Effector CD8-positive, alpha-beta T cell (primary cell): ENCODE results near the gene PIERCE2.
A peak's percentile ranks its signal among the peaks of the same experiment; 100 is the strongest.
"Not testable (repeated sequence)": the region's sequence is repeated elsewhere in the genome, so short reads cannot be mapped to it uniquely, and the experiment has no call there.

Source experiments
- DNase-seq: peaks from one replicate; lab custom pipeline; 2025; lab: John Stamatoyannopoulos, UW
- total RNA-seq, 4 experiments: gene quantifications; one replicate each; lab custom pipeline; 2026; lab: John Stamatoyannopoulos, UW

Gene PIERCE2
- total RNA-seq: 0 to 0.68 (median 0) reads per million in 4 experiments

- DNase-seq: peak; percentile 72
Observed at GRCh38 chr15:55408012-55408928, at the start of gene PIERCE2, which contains the start of gene CCPG1. PIERCE2 (plus strand) TSS chr15:55408495; CDS start chr15:55408769, 274 bp downstream. CCPG1 (minus strand) TSS chr15:55408359; CDS start chr15:55389424, 18,935 bp downstream.

GRCh38 chr15:55360256-55360655 lies 48.0 kb upstream of the PIERCE2 start:
- no peak for DNase-seq

GRCh38 chr15:55361048-55361447 lies 47.2 kb upstream of the PIERCE2 start:
- no peak for DNase-seq

- no peak for DNase-seq
Observed at GRCh38 chr15:55362641-55363040, 45.7 kb upstream of the PIERCE2 start.

DNA sequence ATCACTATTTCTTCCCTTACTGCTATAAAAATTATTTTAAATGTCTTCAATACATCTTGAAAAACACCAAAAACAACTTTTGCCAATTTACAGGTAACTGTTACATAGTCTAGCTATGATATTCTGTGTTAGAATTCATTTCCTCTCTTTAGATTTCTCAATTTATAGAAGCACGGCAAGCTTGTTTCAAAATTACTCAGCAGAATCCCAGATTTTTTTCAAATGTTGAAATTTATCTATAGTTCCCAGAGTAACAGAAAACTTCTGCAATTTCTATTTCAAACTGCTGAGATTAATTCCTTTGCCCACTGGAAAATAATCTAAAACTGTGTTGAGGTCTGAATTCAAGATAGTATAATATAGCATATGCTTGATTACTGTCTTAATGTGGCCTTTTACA lies 41.3 kb upstream of the PIERCE2 start:
- DNase-seq: no peak

DNA sequence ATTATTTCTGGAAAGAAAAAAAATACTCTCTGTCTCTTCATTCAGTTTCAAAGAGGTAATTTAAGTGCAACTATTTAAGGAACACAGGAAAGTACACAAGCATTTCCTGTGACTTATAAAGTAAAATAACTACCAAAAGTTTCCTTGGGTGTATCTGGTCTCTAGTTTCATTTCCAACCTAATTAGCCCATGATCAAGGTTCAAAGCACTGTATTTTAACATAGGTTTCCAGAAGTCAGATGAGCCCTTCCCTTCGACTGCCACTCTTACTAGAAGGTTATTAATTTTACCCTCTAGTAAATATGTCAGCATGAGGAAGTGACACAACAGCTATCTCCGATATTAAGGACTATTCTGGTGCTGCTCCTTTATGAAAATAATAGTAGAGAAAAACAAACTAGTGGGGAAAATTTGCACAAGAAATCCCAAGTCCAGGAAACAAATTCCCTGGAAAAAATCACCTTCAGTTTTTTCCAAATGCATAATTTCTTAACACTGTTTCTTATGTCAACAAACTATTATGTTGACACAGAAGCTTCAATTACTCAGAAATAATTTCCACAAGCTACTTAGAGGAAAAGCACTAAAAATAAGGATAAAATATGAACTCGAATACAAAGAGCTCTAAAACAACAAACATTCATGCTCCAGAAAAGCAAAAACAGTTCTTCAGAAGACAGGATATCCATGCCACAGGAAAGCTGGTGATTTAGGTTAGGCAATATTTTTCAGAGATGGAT lies 35.4 kb upstream of the PIERCE2 start:
- no peak for DNase-seq

DNA sequence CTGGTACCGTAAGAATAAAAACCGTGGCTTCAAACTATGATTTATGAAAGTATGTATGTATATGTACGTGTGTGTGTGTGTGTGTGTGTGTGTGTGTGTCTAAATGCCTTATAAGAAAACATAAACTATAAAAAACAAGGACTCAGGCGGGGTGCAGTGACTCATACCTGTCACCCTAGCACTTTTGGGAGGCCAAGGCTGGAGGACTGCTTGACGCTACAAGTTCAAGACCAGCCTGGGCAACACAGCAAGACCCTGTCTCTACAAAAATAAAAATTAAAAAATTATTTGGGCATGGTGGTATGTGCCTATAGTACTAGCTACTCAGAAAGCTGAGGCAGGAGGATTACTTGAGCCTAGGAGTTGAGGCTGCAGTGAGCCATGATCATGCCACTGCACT lies 29.2 kb upstream of the PIERCE2 start:
- DNase-seq: no peak

GRCh38 chr15:55381595-55381994 lies 26.7 kb upstream of the PIERCE2 start:
- no peak for DNase-seq

- DNase-seq: no peak
Observed at GRCh38 chr15:55383687-55384086, 24.6 kb upstream of the PIERCE2 start.

DNA sequence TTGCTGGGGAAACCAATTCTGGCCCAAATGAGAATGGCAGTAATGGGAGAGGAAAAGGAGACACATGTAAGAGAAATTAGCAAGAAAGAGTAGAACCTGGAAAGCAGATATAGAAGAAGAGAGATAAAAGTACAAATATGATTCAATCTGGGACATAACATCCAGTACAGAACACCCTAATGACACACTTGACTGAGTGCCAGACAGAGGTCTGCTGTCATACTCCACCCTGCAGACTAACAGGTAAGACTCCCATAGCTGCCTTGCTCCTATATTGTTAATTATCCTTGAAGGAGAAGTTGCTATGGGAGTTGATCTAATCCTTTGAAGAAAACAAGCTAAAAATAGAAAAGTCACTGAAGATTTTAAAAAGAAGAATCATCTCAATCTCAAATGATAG lies 21.3 kb upstream of the PIERCE2 start:
- DNase-seq: no peak

DNA sequence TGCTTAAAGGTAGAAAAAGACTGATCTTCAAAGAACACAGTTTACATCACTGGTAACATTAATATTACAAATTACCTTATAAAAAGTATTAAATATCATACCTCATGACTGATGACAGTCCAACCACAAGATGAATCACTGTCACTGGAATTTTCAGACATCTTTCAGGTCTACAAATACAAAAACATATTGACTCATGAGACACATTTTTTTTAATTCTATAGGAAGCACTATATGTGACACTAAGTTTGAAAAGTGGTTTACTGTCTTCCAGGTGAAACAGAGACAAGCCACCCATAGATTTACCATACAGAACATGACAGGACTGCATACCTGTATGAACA lies 19.1 kb upstream of the PIERCE2 start:
- DNase-seq: no peak

- DNase-seq: no peak
Observed at GRCh38 chr15:55394694-55395093, 13.6 kb upstream of the PIERCE2 start.

GRCh38 chr15:55398243-55398642 lies 10.1 kb upstream of the PIERCE2 start:
- DNase-seq: no peak

GRCh38 chr15:55400050-55400449 lies 8.2 kb upstream of the PIERCE2 start:
- not testable (repeated sequence) for DNase-seq

GRCh38 chr15:55401786-55402246 lies 6.5 kb upstream of the PIERCE2 start:
- no peak for DNase-seq

DNA sequence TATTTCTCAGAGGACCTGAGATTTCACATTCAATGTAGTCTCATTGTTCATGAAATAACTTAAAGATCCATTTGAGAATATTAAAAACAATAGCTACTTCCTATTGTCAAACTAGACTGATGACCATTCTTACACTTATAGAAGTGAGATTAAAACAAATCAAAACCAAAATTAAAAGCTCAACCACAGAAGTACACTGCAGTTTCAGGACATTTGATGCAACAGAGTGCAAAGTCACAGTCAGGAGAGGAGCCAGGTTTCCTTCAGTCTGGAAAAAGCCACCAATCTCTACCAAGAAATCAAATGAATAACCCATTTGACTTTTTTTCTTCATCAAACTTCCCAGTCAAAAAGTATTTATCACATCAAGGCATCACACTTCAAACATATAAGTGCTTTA lies 5.6 kb upstream of the PIERCE2 start:
- DNase-seq: no peak

DNA sequence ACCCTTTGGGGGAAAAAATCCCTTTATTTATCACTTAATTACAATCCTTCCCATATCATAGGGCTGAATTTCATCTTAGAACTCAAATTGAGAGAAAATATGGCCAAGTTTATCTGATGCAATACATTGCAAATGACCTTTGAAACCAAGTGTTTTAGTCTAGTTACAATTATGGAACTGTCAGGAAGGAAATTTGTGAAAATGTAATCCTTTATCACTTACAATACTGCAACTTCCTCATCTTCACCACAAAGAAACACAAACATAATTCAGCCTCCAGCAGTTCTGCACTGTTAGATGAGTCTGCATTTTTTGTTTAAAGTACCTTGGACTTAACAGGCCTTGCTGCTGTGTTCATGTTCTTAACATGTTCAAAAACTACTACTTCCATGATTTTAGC lies 4.8 kb upstream of the PIERCE2 start:
- DNase-seq: no peak

- DNase-seq: no peak
Observed at GRCh38 chr15:55407498-55408011, 740 bp upstream of the PIERCE2 start.

- not testable (repeated sequence) for DNase-seq
Observed at GRCh38 chr15:55408976-55409375, 681 bp downstream of the PIERCE2 start.

DNA sequence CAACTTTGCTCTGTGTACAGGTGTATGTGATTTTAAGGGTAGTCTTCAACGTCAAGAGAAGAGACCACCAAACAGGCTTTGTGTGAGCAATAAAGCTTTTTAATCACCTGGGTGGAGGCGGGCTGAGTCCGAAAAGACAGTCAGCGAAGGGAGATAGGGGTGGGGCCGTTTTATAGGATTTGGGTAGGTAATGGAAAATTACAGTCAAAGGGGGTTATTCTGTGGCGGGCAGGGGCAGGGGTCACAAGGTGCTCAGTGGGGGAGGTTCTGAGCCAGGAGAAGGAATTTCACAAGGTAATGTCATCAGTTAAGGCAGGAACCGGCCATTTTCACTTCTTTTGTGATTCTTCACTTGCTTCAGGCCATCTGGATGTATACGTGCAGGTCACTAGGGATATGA lies 9.4 kb downstream of the PIERCE2 start:
- DNase-seq: not testable (repeated sequence)

DNA sequence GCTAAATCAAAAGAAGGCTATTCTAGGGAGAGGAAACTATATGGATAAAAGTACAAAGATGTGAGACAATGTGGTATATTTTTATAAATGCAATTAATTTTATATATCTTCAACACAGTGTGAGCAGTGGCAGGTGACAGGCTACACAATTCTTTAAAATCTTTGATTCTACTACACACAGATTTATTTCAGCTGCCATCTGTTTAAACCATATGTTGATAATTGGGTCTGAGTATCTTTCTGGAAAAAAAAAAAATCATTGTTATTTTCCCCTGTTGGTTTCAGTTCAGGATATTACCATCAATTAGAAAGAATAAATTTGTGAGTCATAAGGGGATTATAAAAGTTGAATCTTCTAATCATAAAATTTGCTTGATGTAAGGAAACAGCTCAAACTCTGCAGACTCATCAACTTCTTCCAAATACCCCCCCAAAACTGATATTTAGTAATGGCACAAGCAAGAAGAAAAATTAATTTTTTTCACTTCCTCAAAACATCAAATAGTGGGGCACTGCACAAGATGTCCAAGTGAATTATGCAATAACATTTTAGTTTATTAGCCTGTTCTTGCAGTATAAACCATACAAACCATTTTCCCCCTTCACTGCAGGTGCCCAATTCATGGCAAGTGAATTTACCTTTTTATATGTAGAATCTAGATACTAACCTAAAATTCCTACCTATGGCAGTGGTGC lies 12.0 kb downstream of the PIERCE2 start:
- DNase-seq: no peak

GRCh38 chr15:55422089-55422488 lies 13.8 kb downstream of the PIERCE2 start:
- DNase-seq: no peak
